ENCODE data around the gene MRPL44. TPM values are rescaled to one million over a fixed set of nuclear protein-coding genes. Genes with fewer than 3 reads are reported as not detected.
"Not testable (repeated sequence)": the region's sequence is repeated elsewhere in the genome, so short reads cannot be mapped to it uniquely, and the experiment has no call there.

The MRPL44 gene
- polyA plus RNA-seq, 1 experiment: 12.8 TPM

- no peak for TF ChIP-seq CTCF (IDR thresholded peaks at IDR 0.05; ENCODE audit: insufficient read depth, low read depth, low read length)
- CTCF ChIA-PET: interaction anchor here (0.8 to 8.6 kb wide), 2 partner anchors 43 to 287 kb away, joined by 5 to 173 read pairs; partner anchors contain the start of gene SERPINE2
- H3K36me3 ChIP-seq (ENCODE audit: control insufficient read depth, insufficient read depth, low read length): peaks cover 37% of the 10 kb centered on the region
- DNase-seq (ENCODE audit: low read depth): no peak
- H3K4me3 ChIP-seq (ENCODE audit: low read depth, low read length): no peak overlapping the region
- no peaks in the 10 kb centered on the region for H3K27me3 ChIP-seq (ENCODE audit: control insufficient read depth, insufficient read depth, low read length)
- POLR2A ChIA-PET: no interaction called here
These were observed 39.1 kb downstream of the MRPL44 start for GRCh38 chr2:223996391-223996790.

- POLR2A ChIA-PET: no interaction called here
- CTCF ChIA-PET: interaction anchor here (8.6 kb wide), 1 partner anchor 286 kb away, joined by 173 read pairs; no protein-coding TSS in a partner anchor
- no peak overlapping the region for H3K4me3 ChIP-seq (ENCODE audit: low read depth, low read length)
- TF ChIP-seq CTCF (IDR thresholded peaks at IDR 0.05; ENCODE audit: insufficient read depth, low read depth, low read length): no peak
- no peaks in the 10 kb centered on the region for H3K27me3 ChIP-seq (ENCODE audit: control insufficient read depth, insufficient read depth, low read length)
- H3K36me3 ChIP-seq (ENCODE audit: control insufficient read depth, insufficient read depth, low read length): peaks cover 38% of the 10 kb centered on the region
- DNase-seq (ENCODE audit: low read depth): no peak
These were observed 40.7 kb downstream of the MRPL44 start for GRCh38 chr2:223997938-223998337.

- CTCF ChIA-PET: interaction anchor here (0.7 to 8.6 kb wide), 3 partner anchors 9 to 285 kb away, joined by 3 to 173 read pairs (median 3); no protein-coding TSS in a partner anchor
- Histone ChIP-seq H3K4me3 (ENCODE audit: low read depth, low read length) (no peak overlapping the region), H3K27me3 (ENCODE audit: control insufficient read depth, insufficient read depth, low read length) (no peaks in the 10 kb centered on the region), H3K36me3 (ENCODE audit: control insufficient read depth, insufficient read depth, low read length) (peaks cover 39% of the 10 kb centered on the region)
- DNase-seq (ENCODE audit: low read depth): no peak
- no peak for TF ChIP-seq CTCF (IDR thresholded peaks at IDR 0.05; ENCODE audit: insufficient read depth, low read depth, low read length)
- POLR2A ChIA-PET: interaction anchor here (0.6 kb wide), 1 partner anchor 945 kb away, joined by 4 read pairs; no protein-coding TSS in a partner anchor
These were observed 41.7 kb downstream of the MRPL44 start for GRCh38 chr2:223998948-223999347.

- no peak for DNase-seq (ENCODE audit: low read depth)
- H3K4me3 ChIP-seq (ENCODE audit: low read depth, low read length): no peak overlapping the region
- CTCF ChIA-PET: interaction anchor here (1.4 kb wide), 1 partner anchor 288 kb away, joined by 3 read pairs; no protein-coding TSS in a partner anchor
- no peak for TF ChIP-seq CTCF (IDR thresholded peaks at IDR 0.05; ENCODE audit: insufficient read depth, low read depth, low read length)
- no peaks in the 10 kb centered on the region for H3K27me3 ChIP-seq (ENCODE audit: control insufficient read depth, insufficient read depth, low read length)
- POLR2A ChIA-PET: no interaction called here
- H3K36me3 ChIP-seq (ENCODE audit: control insufficient read depth, insufficient read depth, low read length): peaks cover 38% of the 10 kb centered on the region
These were observed 42.6 kb downstream of the MRPL44 start for GRCh38 chr2:223999862-224000261.

GRCh38 chr2:224000662-224001061 is 43.4 kb downstream of the MRPL44 start:
- peaks cover 34% of the 10 kb centered on the region for H3K36me3 ChIP-seq (ENCODE audit: control insufficient read depth, insufficient read depth, low read length)
- H3K4me3 ChIP-seq (ENCODE audit: low read depth, low read length); DNase-seq (ENCODE audit: low read depth); POLR2A ChIA-PET; H3K27me3 ChIP-seq (ENCODE audit: control insufficient read depth, insufficient read depth, low read length): not testable (repeated sequence)
- CTCF ChIA-PET: interaction anchor here (0.8 to 1.4 kb wide), 2 partner anchors 283 to 287 kb away, joined by 3 read pairs; no protein-coding TSS in a partner anchor

Measured in BJ (cell line).